GM12878 (cell line): ENCODE data around the gene PROCA1. TPM values are rescaled to one million over a fixed set of nuclear protein-coding genes. Genes with fewer than 3 reads are reported as not detected.

ENCODE experiments used
- ATAC-seq: fragments of 200-7000 bp; cut with Tn5 transposase; 3 replicates; pipeline ENCODE4 v1.9.1; 2020; ENCODE audit warnings: mild to moderate bottlenecking, moderate library complexity
- BruUV-seq: library from RNA; stranded (reverse); fragments of 400-500 nt; replicated peaks from 2 replicates; lab custom pipeline; 2021; lab: Mats Ljungman, UMichigan
- CTCF ChIA-PET: fragments of 300-600 bp; sonication (Branson Sonifier 250); formaldehyde crosslinking; extraction: SDS; loops from one replicate; lab custom pipeline; 2021; ENCODE audit warnings: inconsistent platforms; lab: Yijun Ruan, JAX
- POLR2A ChIA-PET: fragments of 350-600 bp; formaldehyde crosslinking; extraction: SDS; loops from one replicate; lab custom pipeline; 2021; ENCODE audit warnings: inconsistent platforms; lab: Charles Lee
- RAD21 ChIA-PET: fragments of 300-600 bp; sonication (Branson Sonifier 250); formaldehyde crosslinking; loops from one replicate; lab custom pipeline; 2023; ENCODE audit warnings: antibody characterized with exemption; ENCODE audit not compliant: unreplicated experiment; lab: Charles Lee
- SMC1A ChIA-PET: fragments of 300-600 bp; sonication (Branson Sonifier 250); formaldehyde crosslinking; loops from one replicate; lab custom pipeline; 2023; ENCODE audit not compliant: unreplicated experiment, uncharacterized antibody; lab: Charles Lee
- DNase-seq: peaks from one replicate; pipeline ENCODE4 v3.0.0-alpha.2; 2011; ENCODE audit warnings: low read depth, low spot score
- FAIRE-seq: peaks from 3 replicates; lab custom pipeline; 2011; peaks lifted over from hg19 to GRCh38; lab: Jason Lieb, UNC
- H2AFZ ChIP-seq: 2 replicates; pipeline ENCODE4 v1.6.0; 2011; ENCODE audit warnings: low read depth, low read length, control low read depth; ENCODE audit not compliant: control insufficient read depth
- H3K27ac ChIP-seq: 2 replicates; pipeline ENCODE4 v1.5.1; 2011; ENCODE audit warnings: control low read depth; ENCODE audit not compliant: control insufficient read depth, insufficient read depth
- H3K27me3 ChIP-seq, 2 experiments: replicated peaks in 1 of 2; 2 replicates each; pipeline versions ENCODE4 v1.6.0 to v1.6.1; 2011; ENCODE audit warnings: low read length in 1 of 2; ENCODE audit not compliant: control insufficient read depth in 2 of 2, insufficient read depth in 2 of 2
- H3K36me3 ChIP-seq, 2 experiments: 2 replicates each; pipeline ENCODE4 v1.5.1; 2011; ENCODE audit warnings: low read length in 1 of 2; ENCODE audit not compliant: control insufficient read depth in 2 of 2, insufficient read depth in 2 of 2
- H3K4me1 ChIP-seq: 2 replicates; pipeline ENCODE4 v1.6.1; 2011; ENCODE audit warnings: mild to moderate bottlenecking, low read length, moderate library complexity, mixed read lengths; ENCODE audit not compliant: control insufficient read depth, insufficient read depth
- H3K4me2 ChIP-seq: 2 replicates; pipeline ENCODE4 v1.6.0; 2011; ENCODE audit warnings: control low read depth; ENCODE audit not compliant: control insufficient read depth, insufficient read depth
- H3K4me3 ChIP-seq: fragments of 200-600 bp; sonication (generic); 2 replicates; pipeline ENCODE4 v1.5.1; 2016
- H3K79me2 ChIP-seq: 2 replicates; pipeline ENCODE4 v1.6.0; 2011; ENCODE audit warnings: low read length; ENCODE audit not compliant: control insufficient read depth, insufficient read depth
- H3K9ac ChIP-seq: 2 replicates; pipeline ENCODE4 v1.8.0; 2011; ENCODE audit warnings: low read length, control low read depth, mixed read lengths; ENCODE audit not compliant: control insufficient read depth, insufficient read depth
- H3K9me3 ChIP-seq: replicated peaks from 3 replicates; pipeline ENCODE4 v1.5.1; 2011; ENCODE audit warnings: mild to moderate bottlenecking, low read length; ENCODE audit not compliant: control insufficient read depth, insufficient read depth
- H4K20me1 ChIP-seq: 2 replicates; pipeline ENCODE4 v1.6.0; 2011; ENCODE audit not compliant: control insufficient read depth, insufficient read depth
- ATF3 ChIP-seq: IDR thresholded peaks from 2 replicates; pipeline ENCODE4 v1.6.1; 2011; ENCODE audit warnings: low read depth, mild to moderate bottlenecking, low read length, moderate library complexity, borderline replicate concordance; ENCODE audit errors: extremely low read depth
- CBFB ChIP-seq: IDR thresholded peaks from 2 replicates; pipeline ENCODE4 v1.6.1; 2016; ENCODE audit warnings: antibody characterized with exemption, low read depth
- DPF2 ChIP-seq: fragments of 450-650 bp; IDR thresholded peaks from 2 replicates; pipeline ENCODE4 v1.6.1; 2017; ENCODE audit warnings: mild to moderate bottlenecking
- EED ChIP-seq: sonication (generic); IDR thresholded peaks from 2 replicates; pipeline ENCODE4 v1.6.1; 2016; ENCODE audit warnings: antibody characterized with exemption, low read depth
- HCFC1 ChIP-seq: fragments of 150-350 bp; IDR thresholded peaks from 2 replicates; pipeline ENCODE4 v1.6.1; 2014; ENCODE audit warnings: low read length
- HDAC6 ChIP-seq: fragments of 200-600 bp; sonication (generic); IDR thresholded peaks from one replicate; pipeline ENCODE4 v1.8.0; 2017; ENCODE audit warnings: antibody characterized with exemption; ENCODE audit not compliant: unreplicated experiment
- KAT2A ChIP-seq: conservative IDR thresholded peaks from 2 replicates; pipeline ENCODE4 v1.6.1; 2011; ENCODE audit warnings: low read depth, low read length; ENCODE audit not compliant: control insufficient read depth
- NFIC ChIP-seq: IDR thresholded peaks from 2 replicates; pipeline ENCODE4 v1.6.1; 2012; ENCODE audit warnings: low read depth, mild to moderate bottlenecking, inconsistent platforms, low read length, moderate library complexity
- POLR2AphosphoS5 ChIP-seq: IDR thresholded peaks from 2 replicates; pipeline ENCODE4 v1.6.1; 2011; ENCODE audit warnings: mild to moderate bottlenecking, low read length, inconsistent platforms
- SREBF2 ChIP-seq: IDR thresholded peaks from 2 replicates; pipeline ENCODE4 v1.6.1; 2012; ENCODE audit warnings: mild to moderate bottlenecking, low read length
- TAF1 ChIP-seq: IDR thresholded peaks from 2 replicates; pipeline ENCODE4 v1.6.1; 2011; ENCODE audit warnings: mild to moderate bottlenecking, low read depth, low read length, borderline replicate concordance
- YBX1 ChIP-seq: fragments of 450-650 bp; IDR thresholded peaks from 2 replicates; pipeline ENCODE4 v1.6.1; 2016; ENCODE audit warnings: antibody characterized with exemption
- ZNF207 ChIP-seq: fragments of 450-650 bp; IDR thresholded peaks from 2 replicates; pipeline ENCODE4 v1.6.1; 2014; ENCODE audit warnings: antibody characterized with exemption, mild to moderate bottlenecking, borderline replicate concordance
- WGBS: methylation state at CpG from one replicate; pipeline ENCODE4 v1.1.6; 2016; ENCODE audit warnings: low lambda C conversion rate; ENCODE audit not compliant: insufficient replicate concordance, insufficient coverage; ENCODE audit errors: missing lambda C conversion rate; 5-methylcytosine and 5-hydroxymethylcytosine counted together
- in situ Hi-C: fragments of 300-500 bp; cut with MboI; formaldehyde crosslinking; loops from 9 replicates; pipeline ENCODE4 v1.14.3; 2018; ENCODE audit warnings: mixed read lengths
- intact Hi-C: fragments of 100-400 bp; cut with micrococcal nuclease; formaldehyde crosslinking; loops from one replicate; pipeline ENCODE4 v1.14.2; 2022; ENCODE audit not compliant: unreplicated experiment
- polyA plus RNA-seq, 11 experiments: library from polyadenylated mRNA; depleted of rRNA in 4 of 11; unstranded in 6 of 11; stranded (reverse) in 5 of 11; fragments of >200 nt; fragmentation: Nextera tagmentation in 4 of 11; fragmentation: Illumina TruSeq in 1 of 11; extraction: Ambion mirVana in 4 of 11; extraction: Trizol in 1 of 11; gene quantifications; 1 replicate in 1 of 11; 2 replicates in 10 of 11; pipeline versions ENCODE4 v1.2.1 to v1.2.3, GENCODE V29; 2011 to 2016; ENCODE audit warnings: inconsistent platforms in 2 of 11, missing spikeins in 2 of 11, low read depth in 1 of 11
- total RNA-seq, 4 experiments: library from RNA; depleted of rRNA in 3 of 4; stranded (reverse); fragments of >200 nt in 3 of 4; fragmentation: Illumina TruSeq in 1 of 4; extraction: Trizol in 1 of 4; gene quantifications; 2 replicates each; pipeline versions ENCODE4 v1.2.1 to v1.2.3, GENCODE V29; 2013 to 2021
- TF ChIP-seq, protein P1 (sequence below): fragments of 450-650 bp; formaldehyde crosslinking; IDR thresholded peaks from 2 replicates; pipeline ENCODE4 v1.5.0; 2022; ENCODE audit warnings: mild to moderate bottlenecking, missing genetic modification characterization
- TF ChIP-seq, protein P2 (sequence below): IDR thresholded peaks from 2 replicates; pipeline ENCODE4 v1.6.1; 2011; ENCODE audit warnings: borderline replicate concordance, low read depth, mild to moderate bottlenecking, moderate library complexity, mixed read lengths, low read length; ENCODE audit not compliant: insufficient read depth; ENCODE audit errors: extremely low read length
- TF ChIP-seq, protein P3 (sequence below): IDR thresholded peaks from 2 replicates; pipeline ENCODE4 v1.6.1; 2011; ENCODE audit warnings: borderline replicate concordance, low read depth, mild to moderate bottlenecking, moderate library complexity, low read length; ENCODE audit not compliant: insufficient read depth, poor library complexity, severe bottlenecking

PROCA1 gene
- total and polyA plus RNA-seq, 10 of the 15 experiments (the other 5 are each of a cell fraction or from before 2014, with no cell fraction given): 0.35 to 4.8 (median 1.4) TPM

DNA sequence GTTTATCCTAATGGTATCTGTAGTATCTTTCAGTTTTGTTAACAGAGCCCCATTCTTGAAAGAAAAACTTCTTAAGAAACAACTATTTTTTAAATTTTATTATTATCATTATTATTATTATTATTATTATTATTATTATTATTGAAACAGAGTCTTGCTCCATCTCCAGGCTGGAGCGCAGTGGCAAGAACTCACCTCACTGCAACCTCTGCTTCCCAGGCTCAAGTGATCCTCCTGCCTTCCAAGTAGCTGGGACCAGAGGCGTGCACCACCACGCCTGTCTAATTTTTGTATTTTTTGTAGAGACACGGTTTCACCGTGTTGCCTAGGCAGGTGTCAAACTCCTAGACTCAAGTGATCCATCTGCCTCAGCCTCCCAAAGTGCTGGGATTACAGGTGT lies 26.3 kb downstream of the PROCA1 start (continued):
- TF ChIP-seq, protein P1, sequence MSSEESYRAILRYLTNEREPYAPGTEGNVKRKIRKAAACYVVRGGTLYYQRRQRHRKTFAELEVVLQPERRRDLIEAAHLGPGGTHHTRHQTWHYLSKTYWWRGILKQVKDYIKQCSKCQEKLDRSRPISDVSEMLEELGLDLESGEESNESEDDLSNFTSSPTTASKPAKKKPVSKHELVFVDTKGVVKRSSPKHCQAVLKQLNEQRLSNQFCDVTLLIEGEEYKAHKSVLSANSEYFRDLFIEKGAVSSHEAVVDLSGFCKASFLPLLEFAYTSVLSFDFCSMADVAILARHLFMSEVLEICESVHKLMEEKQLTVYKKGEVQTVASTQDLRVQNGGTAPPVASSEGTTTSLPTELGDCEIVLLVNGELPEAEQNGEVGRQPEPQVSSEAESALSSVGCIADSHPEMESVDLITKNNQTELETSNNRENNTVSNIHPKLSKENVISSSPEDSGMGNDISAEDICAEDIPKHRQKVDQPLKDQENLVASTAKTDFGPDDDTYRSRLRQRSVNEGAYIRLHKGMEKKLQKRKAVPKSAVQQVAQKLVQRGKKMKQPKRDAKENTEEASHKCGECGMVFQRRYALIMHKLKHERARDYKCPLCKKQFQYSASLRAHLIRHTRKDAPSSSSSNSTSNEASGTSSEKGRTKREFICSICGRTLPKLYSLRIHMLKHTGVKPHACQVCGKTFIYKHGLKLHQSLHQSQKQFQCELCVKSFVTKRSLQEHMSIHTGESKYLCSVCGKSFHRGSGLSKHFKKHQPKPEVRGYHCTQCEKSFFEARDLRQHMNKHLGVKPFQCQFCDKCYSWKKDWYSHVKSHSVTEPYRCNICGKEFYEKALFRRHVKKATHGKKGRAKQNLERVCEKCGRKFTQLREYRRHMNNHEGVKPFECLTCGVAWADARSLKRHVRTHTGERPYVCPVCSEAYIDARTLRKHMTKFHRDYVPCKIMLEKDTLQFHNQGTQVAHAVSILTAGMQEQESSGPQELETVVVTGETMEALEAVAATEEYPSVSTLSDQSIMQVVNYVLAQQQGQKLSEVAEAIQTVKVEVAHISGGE (CRISPR knock-in tag): no peak
- TF ChIP-seq NFIC (no peak), HCFC1 (no peak), ZNF207 (no peak), POLR2AphosphoS5 (no peak)

DNA sequence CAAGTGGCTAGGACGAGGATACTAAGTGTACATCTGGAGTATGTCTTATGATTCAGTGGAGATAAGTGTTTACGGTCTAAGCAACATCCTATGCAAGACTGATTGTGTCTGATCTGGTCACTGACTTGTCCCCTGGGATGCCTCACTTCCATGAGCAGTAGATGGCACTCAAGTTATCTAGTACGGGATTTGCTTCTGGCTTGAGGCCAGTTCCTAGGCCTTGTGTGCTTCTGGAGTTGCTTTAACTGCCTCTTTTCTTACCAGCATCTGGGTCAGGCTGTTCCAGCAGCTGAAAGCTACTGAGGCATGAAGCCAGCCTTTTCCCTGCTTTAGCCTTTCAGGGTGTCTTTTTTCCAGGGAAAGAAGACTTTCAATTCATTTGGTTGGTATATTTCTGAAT lies 26.7 kb downstream of the PROCA1 start:
- CTCF ChIA-PET: no interaction called here
- Histone ChIP-seq H3K9me3 (no peaks in the 10 kb centered on the region), H3K4me3 (no peak overlapping the region), H2AFZ (no peak overlapping the region), H4K20me1 (no peaks in the 10 kb centered on the region; the same call in 1 of the 2 replicates), H3K27ac (no peak overlapping the region), H3K4me2 (no peak overlapping the region), H3K36me3 (peaks cover 31 to 66% of the 10 kb centered on the region in 2 experiments), H3K79me2 (no peaks in the 10 kb centered on the region), H3K4me1 (no peaks in the 10 kb centered on the region), H3K27me3 (no peaks in the 10 kb centered on the region), H3K9ac (no peak overlapping the region)
- 96% methylated on average over 3 of the region's 3 CpGs for WGBS
- DNase-seq (no peak), FAIRE-seq (no peak), ATAC-seq (no peak)
- no TSS peak for BruUV-seq
- RAD21 ChIA-PET: no interaction called here
- POLR2A ChIA-PET: interaction anchor here (0.5 kb wide), 1 partner anchor 126 kb away, joined by 3 read pairs; no protein-coding TSS in a partner anchor
- TF ChIP-seq ATF3 (no peak), CBFB (no peak), EED (no peak), DPF2 (no peak), SREBF2 (no peak), TAF1 (no peak), HDAC6 (no peak), YBX1 (no peak), KAT2A (no peak)
- TF ChIP-seq, protein P2, sequence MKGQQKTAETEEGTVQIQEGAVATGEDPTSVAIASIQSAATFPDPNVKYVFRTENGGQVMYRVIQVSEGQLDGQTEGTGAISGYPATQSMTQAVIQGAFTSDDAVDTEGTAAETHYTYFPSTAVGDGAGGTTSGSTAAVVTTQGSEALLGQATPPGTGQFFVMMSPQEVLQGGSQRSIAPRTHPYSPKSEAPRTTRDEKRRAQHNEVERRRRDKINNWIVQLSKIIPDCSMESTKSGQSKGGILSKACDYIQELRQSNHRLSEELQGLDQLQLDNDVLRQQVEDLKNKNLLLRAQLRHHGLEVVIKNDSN: no peak
- TF ChIP-seq, protein P3, sequence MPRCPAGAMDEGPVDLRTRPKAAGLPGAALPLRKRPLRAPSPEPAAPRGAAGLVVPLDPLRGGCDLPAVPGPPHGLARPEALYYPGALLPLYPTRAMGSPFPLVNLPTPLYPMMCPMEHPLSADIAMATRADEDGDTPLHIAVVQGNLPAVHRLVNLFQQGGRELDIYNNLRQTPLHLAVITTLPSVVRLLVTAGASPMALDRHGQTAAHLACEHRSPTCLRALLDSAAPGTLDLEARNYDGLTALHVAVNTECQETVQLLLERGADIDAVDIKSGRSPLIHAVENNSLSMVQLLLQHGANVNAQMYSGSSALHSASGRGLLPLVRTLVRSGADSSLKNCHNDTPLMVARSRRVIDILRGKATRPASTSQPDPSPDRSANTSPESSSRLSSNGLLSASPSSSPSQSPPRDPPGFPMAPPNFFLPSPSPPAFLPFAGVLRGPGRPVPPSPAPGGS: no peak
- SMC1A ChIA-PET: no interaction called here
- intact Hi-C loops: no loop called here
- in situ Hi-C loops: no loop called here
